Activated CD4-positive, alpha-beta memory T cell treated with anti-CD3 and anti-CD28 coated beads, Interleukin-2, amount 10 ng/mL, durations not matched to agents 7 days and 5 days (primary cell): ENCODE data around the gene SLC37A2. TPM values are rescaled to one million over a fixed set of nuclear protein-coding genes. Genes with fewer than 3 reads are reported as not detected.
"Not testable (repeated sequence)": the region's sequence is repeated elsewhere in the genome, so short reads cannot be mapped to it uniquely, and the experiment has no call there.

Experiments
- CTCF ChIA-PET: fragments of 350-600 bp; sonication (Branson Sonifier 250); formaldehyde crosslinking; loops from one replicate; lab custom pipeline; 2021; ENCODE audit warnings: antibody characterized with exemption, inconsistent platforms; lab: Charles Lee
- POLR2A ChIA-PET: fragments of 350-600 bp; sonication (Branson Sonifier 250); formaldehyde crosslinking; loops from one replicate; lab custom pipeline; 2021; ENCODE audit warnings: antibody characterized with exemption; lab: Charles Lee
- DNase-seq: peaks from one replicate; pipeline ENCODE4 v3.0.0-alpha.2; 2020
- H3K27ac Mint-ChIP-seq: one replicate; pipeline ENCODE4 v1.8.0; 2021; ENCODE audit warnings: mild to moderate bottlenecking, mixed read lengths
- H3K27me3 Mint-ChIP-seq: one replicate; pipeline ENCODE4 v1.8.0; 2021; ENCODE audit warnings: mixed read lengths
- H3K36me3 Mint-ChIP-seq: one replicate; pipeline ENCODE4 v1.8.0; 2021; ENCODE audit warnings: low read depth, mixed read lengths
- H3K4me1 Mint-ChIP-seq: one replicate; pipeline ENCODE4 v1.8.0; 2021; ENCODE audit warnings: mixed read lengths
- H3K4me3 Mint-ChIP-seq: one replicate; pipeline ENCODE4 v1.8.0; 2021; ENCODE audit warnings: mild to moderate bottlenecking, mixed read lengths
- H3K9me3 Mint-ChIP-seq: one replicate; pipeline ENCODE4 v1.8.0; 2021; ENCODE audit warnings: mixed read lengths
- total RNA-seq, 2 experiments: library from RNA; stranded (reverse); gene quantifications; one replicate each; pipeline ENCODE4 v1.2.3, GENCODE V29; 2021

The SLC37A2 gene
- total RNA-seq: 1 to 10 TPM; 2.2 to 2.6 TPM

- POLR2A ChIA-PET: interaction anchor here (0.6 to 0.7 kb wide), 2 partner anchors 8 to 49 kb away, joined by 3 read pairs; partner anchors contain the start of gene TMEM218
These were observed at the start of gene SLC37A2 for GRCh38 chr11:125062931-125063428. Gene SLC37A2, plus strand, starts transcription at chr11:125063305. Its CDS starts 63 bp downstream, at chr11:125063368.

DNA sequence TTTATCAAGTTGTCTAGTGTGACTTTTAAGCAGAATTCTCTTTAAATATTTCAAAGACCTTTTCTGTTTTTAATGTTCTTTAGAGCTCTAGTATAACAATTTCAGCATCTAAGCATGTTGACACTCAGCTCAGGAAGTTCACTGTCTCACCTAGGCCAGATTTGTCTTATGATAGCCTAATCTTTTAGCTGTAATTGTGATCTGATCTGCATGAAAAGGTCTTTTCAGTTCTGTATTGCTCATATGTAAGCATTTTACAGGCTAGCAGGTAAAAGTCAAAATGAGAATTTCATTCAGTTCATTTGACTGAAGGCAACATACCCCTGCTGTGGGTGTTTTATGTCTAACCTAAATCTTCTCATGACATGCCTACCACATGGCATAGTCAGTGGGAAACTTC lies 46.7 kb upstream of the SLC37A2 start:
- peaks cover 6% of the 10 kb centered on the region for H3K36me3 Mint-ChIP-seq
- H3K4me1 Mint-ChIP-seq: no peaks in the 10 kb centered on the region
- POLR2A ChIA-PET: no interaction called here
- no peak overlapping the region for H3K27ac Mint-ChIP-seq
- no peak overlapping the region for H3K4me3 Mint-ChIP-seq
- H3K27me3 Mint-ChIP-seq: no peaks in the 10 kb centered on the region
- no peaks in the 10 kb centered on the region for H3K9me3 Mint-ChIP-seq
- CTCF ChIA-PET: no interaction called here
- no peak for DNase-seq

More at GRCh38 chr11:125062931-125063428, at the start of gene SLC37A2:
- Mint-ChIP-seq H3K27me3 (peaks cover 48% of the 10 kb centered on the region), H3K4me1 (peaks cover 16% of the 10 kb centered on the region), H3K4me3 (peak within 1 kb of the TSS; percentile 83), H3K9me3 (no peaks in the 10 kb centered on the region), H3K27ac (no peak within 1 kb of the TSS), H3K36me3 (no peaks in the 10 kb centered on the region)
- CTCF ChIA-PET: interaction anchor here (2.1 kb wide), 1 partner anchor 187 kb away, joined by 5 read pairs; no protein-coding TSS in a partner anchor
- peak; percentile 74 for DNase-seq

GRCh38 chr11:125020342-125020741 lies 42.8 kb upstream of the SLC37A2 start:
- H3K4me1 Mint-ChIP-seq: no peaks in the 10 kb centered on the region
- no peak overlapping the region for H3K4me3 Mint-ChIP-seq
- DNase-seq: no peak
- H3K9me3 Mint-ChIP-seq: no peaks in the 10 kb centered on the region
- CTCF ChIA-PET: no interaction called here
- POLR2A ChIA-PET: no interaction called here
- H3K27me3 Mint-ChIP-seq: no peaks in the 10 kb centered on the region
- no peak overlapping the region for H3K27ac Mint-ChIP-seq
- no peaks in the 10 kb centered on the region for H3K36me3 Mint-ChIP-seq

DNA sequence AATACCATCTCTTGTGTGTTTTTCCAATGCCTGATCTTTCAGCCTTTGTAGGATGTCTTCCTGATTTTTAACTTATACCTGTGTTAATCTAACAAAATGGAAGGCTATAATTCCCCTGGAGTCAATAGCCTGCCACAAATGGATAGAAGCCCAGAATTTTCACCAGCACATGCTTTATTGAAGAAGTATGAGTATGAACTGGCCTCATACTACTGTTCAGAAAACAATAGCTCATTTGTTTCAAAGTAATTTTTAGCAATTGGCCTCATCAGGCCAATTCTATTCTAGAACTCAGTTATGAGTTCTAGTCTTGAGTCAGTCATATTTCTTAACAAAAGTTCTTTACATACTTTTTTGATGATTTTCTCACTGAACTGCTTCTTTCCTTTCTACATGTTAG lies 40.6 kb upstream of the SLC37A2 start:
- DNase-seq: no peak
- ChIA-PET CTCF (no interaction called here), POLR2A (interaction anchor here (0.9 kb wide), 1 partner anchor 73 kb away, joined by 3 read pairs; no protein-coding TSS in a partner anchor)
- Mint-ChIP-seq H3K4me3 (no peak overlapping the region), H3K27me3 (no peaks in the 10 kb centered on the region), H3K9me3 (no peaks in the 10 kb centered on the region), H3K4me1 (no peaks in the 10 kb centered on the region), H3K36me3 (no peaks in the 10 kb centered on the region), H3K27ac (no peak overlapping the region)

DNA sequence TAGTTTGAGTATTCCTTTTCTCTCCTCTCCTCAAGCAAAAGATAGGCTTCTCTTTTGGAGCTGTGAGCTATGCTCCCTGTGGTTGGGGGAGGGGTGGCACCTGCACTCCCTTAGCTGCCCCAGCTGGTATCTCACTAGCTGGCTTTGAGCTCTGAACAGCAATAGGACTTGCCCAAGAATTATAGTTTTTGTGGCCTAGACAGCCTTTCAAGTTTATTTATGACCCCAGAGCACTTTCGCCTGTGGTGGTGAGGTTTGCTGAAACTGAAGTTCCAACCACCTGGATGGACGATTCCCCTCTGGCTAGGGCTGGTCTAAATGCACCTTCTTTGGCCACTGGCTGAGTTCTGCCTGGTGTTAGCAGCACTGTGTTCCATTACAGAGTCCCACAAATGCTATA lies 37.1 kb upstream of the SLC37A2 start:
- Mint-ChIP-seq H3K36me3 (peaks cover 18% of the 10 kb centered on the region), H3K9me3 (peaks cover 3% of the 10 kb centered on the region), H3K27ac (no peak overlapping the region), H3K4me1 (no peaks in the 10 kb centered on the region), H3K4me3 (no peak overlapping the region), H3K27me3 (no peaks in the 10 kb centered on the region)
- no peak for DNase-seq
- ChIA-PET CTCF (no interaction called here), POLR2A (no interaction called here)

- CTCF ChIA-PET, DNase-seq, H3K4me1 Mint-ChIP-seq, H3K27me3 Mint-ChIP-seq, H3K27ac Mint-ChIP-seq, POLR2A ChIA-PET, H3K4me3 Mint-ChIP-seq: not testable (repeated sequence)
- H3K9me3 Mint-ChIP-seq: peaks cover 18% of the 10 kb centered on the region
- peaks cover 36% of the 10 kb centered on the region for H3K36me3 Mint-ChIP-seq
These were observed 33.7 kb upstream of the SLC37A2 start for GRCh38 chr11:125029431-125029830.

DNA sequence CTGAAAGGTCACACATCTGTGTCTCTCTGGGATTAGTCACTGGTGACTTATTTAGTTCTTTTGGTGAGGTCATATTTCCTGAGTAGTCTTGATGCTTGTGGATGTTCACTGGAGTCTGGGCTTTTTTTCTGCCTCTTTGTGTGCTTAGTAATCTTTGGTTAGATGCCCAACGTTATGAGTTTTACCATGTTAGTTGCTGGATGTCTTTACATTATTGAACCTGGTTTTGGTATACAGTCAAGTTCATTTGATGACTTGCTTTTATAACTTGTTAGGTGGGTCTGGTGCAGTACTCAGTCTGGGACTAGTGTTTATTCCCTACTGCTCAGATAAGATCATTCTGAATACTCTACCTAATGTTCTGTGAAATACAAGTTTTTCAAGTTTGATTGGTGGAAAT lies 26.2 kb upstream of the SLC37A2 start:
- Mint-ChIP-seq H3K27me3 (no peaks in the 10 kb centered on the region), H3K9me3 (peaks cover 16% of the 10 kb centered on the region), H3K4me1 (peaks cover 12% of the 10 kb centered on the region), H3K4me3 (no peak overlapping the region), H3K36me3 (peaks cover 38% of the 10 kb centered on the region), H3K27ac (no peak overlapping the region)
- ChIA-PET CTCF (no interaction called here), POLR2A (no interaction called here)
- no peak for DNase-seq

- CTCF ChIA-PET: no interaction called here
- DNase-seq: no peak
- no peaks in the 10 kb centered on the region for H3K9me3 Mint-ChIP-seq
- H3K36me3 Mint-ChIP-seq: peaks cover 6% of the 10 kb centered on the region
- POLR2A ChIA-PET: no interaction called here
- no peaks in the 10 kb centered on the region for H3K27me3 Mint-ChIP-seq
- H3K4me1 Mint-ChIP-seq: peaks cover 10% of the 10 kb centered on the region
- no peak overlapping the region for H3K4me3 Mint-ChIP-seq
- H3K27ac Mint-ChIP-seq: no peak overlapping the region
These were observed 13.8 kb upstream of the SLC37A2 start for GRCh38 chr11:125049164-125049792.

DNA sequence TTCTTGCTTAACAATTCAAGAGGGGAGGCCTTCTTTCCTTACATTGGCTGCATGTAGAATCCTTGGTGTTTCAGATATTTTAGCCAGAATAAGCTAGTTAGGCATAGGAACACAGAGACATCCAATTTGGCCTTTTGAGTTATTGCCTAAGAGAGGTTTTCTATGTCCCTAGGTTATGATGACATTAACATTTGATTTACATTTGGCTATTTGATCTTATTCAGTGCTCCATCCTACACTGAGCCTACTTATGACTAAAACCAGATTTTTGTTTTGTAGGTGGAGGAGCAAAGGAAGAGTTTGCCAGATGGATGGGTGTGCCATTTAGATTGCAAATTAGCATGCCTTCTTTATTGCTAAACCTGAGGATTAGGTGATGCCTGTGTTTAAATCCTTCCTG lies 11.1 kb upstream of the SLC37A2 start:
- Mint-ChIP-seq H3K9me3 (no peaks in the 10 kb centered on the region), H3K27me3 (no peaks in the 10 kb centered on the region), H3K27ac (no peak overlapping the region), H3K4me3 (no peak overlapping the region), H3K36me3 (no peaks in the 10 kb centered on the region), H3K4me1 (peaks cover 10% of the 10 kb centered on the region)
- POLR2A ChIA-PET: no interaction called here
- DNase-seq: no peak
- CTCF ChIA-PET: no interaction called here

GRCh38 chr11:125053167-125053566 lies 9.9 kb upstream of the SLC37A2 start:
- Mint-ChIP-seq H3K4me1 (peaks cover 10% of the 10 kb centered on the region), H3K27ac (no peak overlapping the region), H3K9me3 (no peaks in the 10 kb centered on the region), H3K27me3 (no peaks in the 10 kb centered on the region), H3K36me3 (no peaks in the 10 kb centered on the region), H3K4me3 (no peak overlapping the region)
- CTCF ChIA-PET: no interaction called here
- DNase-seq: no peak
- POLR2A ChIA-PET: no interaction called here

- ChIA-PET POLR2A (interaction anchor here (0.6 kb wide), 1 partner anchor 8 kb away, joined by 3 read pairs; no protein-coding TSS in a partner anchor), CTCF (no interaction called here)
- Mint-ChIP-seq H3K27ac (no peak overlapping the region), H3K27me3 (no peaks in the 10 kb centered on the region), H3K36me3 (no peaks in the 10 kb centered on the region), H3K4me3 (no peak overlapping the region), H3K4me1 (peaks cover 10% of the 10 kb centered on the region), H3K9me3 (no peaks in the 10 kb centered on the region)
- no peak for DNase-seq
These were observed 7.9 kb upstream of the SLC37A2 start for GRCh38 chr11:125055107-125055715.

- DNase-seq, H3K9me3 Mint-ChIP-seq, H3K4me1 Mint-ChIP-seq, H3K36me3 Mint-ChIP-seq, H3K4me3 Mint-ChIP-seq, POLR2A ChIA-PET, H3K27ac Mint-ChIP-seq, H3K27me3 Mint-ChIP-seq: not testable (repeated sequence)
- CTCF ChIA-PET: interaction anchor here (1.1 kb wide), 1 partner anchor 86 kb away, joined by 3 read pairs; no protein-coding TSS in a partner anchor
These were observed 7.0 kb upstream of the SLC37A2 start for GRCh38 chr11:125056111-125056510.

GRCh38 chr11:125056931-125057692 lies 6.0 kb upstream of the SLC37A2 start:
- Mint-ChIP-seq H3K27me3 (peaks cover 13% of the 10 kb centered on the region), H3K4me1 (peaks cover 10% of the 10 kb centered on the region), H3K9me3 (no peaks in the 10 kb centered on the region), H3K36me3 (no peaks in the 10 kb centered on the region), H3K4me3 (no peak overlapping the region), H3K27ac (no peak overlapping the region)
- no peak for DNase-seq
- ChIA-PET POLR2A (no interaction called here), CTCF (interaction anchor here (1.1 kb wide), 1 partner anchor 85 kb away, joined by 3 read pairs; no protein-coding TSS in a partner anchor)
